HEK293 (cell line): ENCODE data around the gene PRR16.

Source experiments
- CTCF ChIA-PET: fragments of 350-600 bp; formaldehyde crosslinking; extraction: SDS; loops from one replicate; lab custom pipeline; 2021; ENCODE audit warnings: antibody characterized with exemption; lab: Yijun Ruan, JAX
- POLR2A ChIA-PET: fragments of 300-600 bp; formaldehyde crosslinking; extraction: SDS; loops from one replicate; lab custom pipeline; 2020; ENCODE audit warnings: antibody characterized with exemption, inconsistent platforms; lab: Yijun Ruan, JAX
- H3K27ac ChIP-seq: fragments of 200-500 bp; sonication (Bioruptor generic); 2 replicates; pipeline ENCODE4 v1.5.1; 2014; ENCODE audit warnings: low read depth, low read length, control low read depth, inconsistent platforms; ENCODE audit errors: extremely low read depth
- H3K36me3 ChIP-seq, 2 experiments: fragments of 200-500 bp in 1 of 2; sonication (Bioruptor generic) in 1 of 2; 1 replicate in 1 of 2; 2 replicates in 1 of 2; pipeline ENCODE4 v1.5.1; 2014 to 2017; ENCODE audit warnings: inconsistent platforms in 2 of 2, low read length in 2 of 2; ENCODE audit not compliant: control insufficient read depth in 2 of 2, insufficient read depth in 1 of 2
- H3K4me1 ChIP-seq: fragments of 200-500 bp; sonication (Bioruptor generic); 2 replicates; pipeline ENCODE4 v1.5.1; 2014; ENCODE audit warnings: mild to moderate bottlenecking, low read length, inconsistent platforms; ENCODE audit not compliant: control insufficient read depth, insufficient read depth
- H3K4me3 ChIP-seq: 2 replicates; pipeline ENCODE4 v1.5.1; 2011; ENCODE audit warnings: low read depth, mild to moderate bottlenecking, control low read depth, low read length, moderate library complexity
- H3K9me3 ChIP-seq: fragments of 200-500 bp; sonication (Bioruptor generic); 2 replicates; pipeline ENCODE4 v1.5.1; 2014; ENCODE audit warnings: low read depth, low read length, inconsistent platforms; ENCODE audit not compliant: control insufficient read depth, insufficient read depth
- ATF2 ChIP-seq: fragments of 450-650 bp; formaldehyde crosslinking; IDR thresholded peaks from 2 replicates; pipeline ENCODE4 v1.5.1; 2016; ENCODE audit warnings: missing biosample characterization, missing genetic modification characterization, low read depth
- GLIS2 ChIP-seq: fragments of 450-650 bp; formaldehyde crosslinking; IDR thresholded peaks from 2 replicates; pipeline ENCODE4 v1.5.1; 2016; ENCODE audit warnings: missing biosample characterization, missing genetic modification characterization
- KLF16 ChIP-seq: fragments of 450-650 bp; formaldehyde crosslinking; IDR thresholded peaks from 2 replicates; pipeline ENCODE4 v1.5.1; 2017; ENCODE audit warnings: missing biosample characterization, missing genetic modification characterization
- PRDM10 ChIP-seq: fragments of 450-650 bp; formaldehyde crosslinking; IDR thresholded peaks from 2 replicates; pipeline ENCODE4 v1.5.1; 2016; ENCODE audit warnings: missing biosample characterization, missing genetic modification characterization
- WT1 ChIP-seq: fragments of 450-650 bp; formaldehyde crosslinking; IDR thresholded peaks from 2 replicates; pipeline ENCODE4 v1.5.1; 2016; ENCODE audit warnings: missing biosample characterization, missing genetic modification characterization
- ZBTB11 ChIP-seq: fragments of 450-650 bp; formaldehyde crosslinking; conservative IDR thresholded peaks from 2 replicates; pipeline ENCODE4 v1.5.1; 2016; ENCODE audit warnings: low read depth, missing biosample characterization, missing genetic modification characterization
- ZBTB49 ChIP-seq: fragments of 450-650 bp; formaldehyde crosslinking; IDR thresholded peaks from 2 replicates; pipeline ENCODE4 v1.5.1; 2016; ENCODE audit warnings: missing biosample characterization, missing genetic modification characterization, low read depth
- ZBTB7A ChIP-seq: fragments of 450-650 bp; formaldehyde crosslinking; IDR thresholded peaks from 2 replicates; pipeline ENCODE4 v1.5.1; 2016; ENCODE audit warnings: low read depth, missing biosample characterization, missing genetic modification characterization
- ZFP3 ChIP-seq: fragments of 450-650 bp; formaldehyde crosslinking; IDR thresholded peaks from 2 replicates; pipeline ENCODE4 v1.5.1; 2016; ENCODE audit warnings: low read depth, missing biosample characterization, missing genetic modification characterization
- ZFP41 ChIP-seq: fragments of 450-650 bp; formaldehyde crosslinking; IDR thresholded peaks from 2 replicates; pipeline ENCODE4 v1.5.1; 2016; ENCODE audit warnings: missing biosample characterization, missing genetic modification characterization, borderline replicate concordance
- ZNF132 ChIP-seq: fragments of 450-650 bp; formaldehyde crosslinking; IDR thresholded peaks from 2 replicates; pipeline ENCODE4 v1.5.1; 2017; ENCODE audit warnings: missing biosample characterization, missing genetic modification characterization, borderline replicate concordance
- ZNF2 ChIP-seq: fragments of 450-650 bp; formaldehyde crosslinking; IDR thresholded peaks from 2 replicates; pipeline ENCODE4 v1.5.1; 2016; ENCODE audit warnings: missing biosample characterization, missing genetic modification characterization
- ZNF280D ChIP-seq: fragments of 450-650 bp; formaldehyde crosslinking; IDR thresholded peaks from 2 replicates; pipeline ENCODE4 v1.5.1; 2016; ENCODE audit warnings: missing biosample characterization, missing genetic modification characterization
- ZNF558 ChIP-seq: fragments of 450-650 bp; formaldehyde crosslinking; IDR thresholded peaks from 2 replicates; pipeline ENCODE4 v1.5.1; 2016; ENCODE audit warnings: missing biosample characterization, missing genetic modification characterization
- ZNF792 ChIP-seq: fragments of 450-650 bp; formaldehyde crosslinking; IDR thresholded peaks from 2 replicates; pipeline ENCODE4 v1.5.1; 2016; ENCODE audit warnings: missing biosample characterization, missing genetic modification characterization
- ZNF837 ChIP-seq: fragments of 450-650 bp; formaldehyde crosslinking; IDR thresholded peaks from 2 replicates; pipeline ENCODE4 v1.5.1; 2016; ENCODE audit warnings: missing biosample characterization, missing genetic modification characterization
- ZNF843 ChIP-seq: fragments of 450-650 bp; formaldehyde crosslinking; IDR thresholded peaks from 2 replicates; pipeline ENCODE4 v1.5.1; 2016; ENCODE audit warnings: missing biosample characterization, missing genetic modification characterization
- ZSCAN18 ChIP-seq: fragments of 450-650 bp; formaldehyde crosslinking; IDR thresholded peaks from 2 replicates; pipeline ENCODE4 v1.5.1; 2016; ENCODE audit warnings: missing biosample characterization, missing genetic modification characterization

PRR16 gene

GRCh38 chr5:120613729-120614128 is 149.6 kb downstream of the PRR16 start (continued):
- no peak for TF ChIP-seq PRDM10 (tag by site-specific recombination)
- TF ChIP-seq ATF2 (tag by site-specific recombination) = no peak
- no peak for TF ChIP-seq ZNF558 (tag by site-specific recombination)
- TF ChIP-seq KLF16 (tag by site-specific recombination) = no peak
- no peak for TF ChIP-seq ZNF843 (tag by site-specific recombination)
- TF ChIP-seq ZBTB7A (tag by site-specific recombination) = no peak
- TF ChIP-seq ZFP41 (tag by site-specific recombination) = no peak
- TF ChIP-seq ZNF2 (tag by site-specific recombination) = no peak
- no peak for TF ChIP-seq ZNF837 (tag by site-specific recombination)

GRCh38 chr5:120614531-120615180 is 150.6 kb downstream of the PRR16 start:
- POLR2A ChIA-PET = no interaction called here
- H3K27ac ChIP-seq = no peak overlapping the region
- no peak overlapping the region for H3K4me3 ChIP-seq
- H3K36me3 ChIP-seq = no peaks in the 10 kb centered on the region
- CTCF ChIA-PET = interaction anchor here (0.6 kb wide), 2 partner anchors 18 to 79 kb away, joined by 3 to 5 read pairs; no protein-coding TSS in a partner anchor
- H3K4me1 ChIP-seq = no peaks in the 10 kb centered on the region
- no peaks in the 10 kb centered on the region for H3K9me3 ChIP-seq
- no peak for TF ChIP-seq ZNF132
- TF ChIP-seq ZNF792 (tag by site-specific recombination) = no peak
- no peak for TF ChIP-seq ZBTB49 (tag by site-specific recombination)
- TF ChIP-seq GLIS2 (tag by site-specific recombination) = no peak
- no peak for TF ChIP-seq WT1
- no peak for TF ChIP-seq ZNF837 (tag by site-specific recombination)
- TF ChIP-seq ZSCAN18 (tag by site-specific recombination) = no peak
- no peak for TF ChIP-seq ZFP3 (tag by site-specific recombination)
- no peak for TF ChIP-seq ZBTB11
- TF ChIP-seq ZNF280D (tag by site-specific recombination) = no peak
